Measurements from ENCODE around the gene CDH11. TPM values are rescaled to one million over a fixed set of nuclear protein-coding genes. Genes with fewer than 3 reads are reported as not detected.

Gene CDH11
- total and polyA plus RNA-seq, 2 of the 4 experiments (the other 2 are of a cell fraction): 266 to 601 TPM

- intact Hi-C loops (cut with micrococcal nuclease) (no loop called here), dilution Hi-C loops (cut with HindIII; ENCODE audit: low sequenced_read_pairs, unreplicated experiment) (no loop called here), in situ Hi-C loops (cut with MboI; ENCODE audit: low sequenced_read_pairs) (no loop called here)
- ChIA-PET POLR2A (ENCODE audit: unreplicated experiment) (no interaction called here), CTCF (interaction anchor here (0.6 to 0.7 kb wide), 2 partner anchors 97 to 596 kb away, joined by 3 to 5 read pairs; no protein-coding TSS in a partner anchor)
- H2AK9ac ChIP-seq (replicated peaks; ENCODE audit: low read depth, low read length, poor library complexity): no peak overlapping the region
- H2BK5ac ChIP-seq (ENCODE audit: low read depth, low read length, poor library complexity, severe bottlenecking): no peak overlapping the region
- H3K14ac ChIP-seq (replicated peaks; ENCODE audit: low read depth, low read length): no peak overlapping the region
- no peaks in the 10 kb centered on the region for H3K9me3 ChIP-seq (ENCODE audit: control insufficient read depth, insufficient read depth, low read length)
- no CpG with 5 or more reads among the region's 2 CpGs for WGBS, 2 experiments (ENCODE audit: extremely low coverage in 2 of 2, insufficient read length in 1 of 2)
- H2BK120ac ChIP-seq (ENCODE audit: low read depth, low read length): no peak overlapping the region
- H2BK20ac ChIP-seq (ENCODE audit: low read depth, low read length): no peak overlapping the region
- peaks cover 24% of the 10 kb centered on the region for H3K36me3 ChIP-seq (ENCODE audit: control insufficient read depth, insufficient read depth, low read length)
- no peak overlapping the region for H3K4me2 ChIP-seq (ENCODE audit: low read depth, low read length)
- no peak overlapping the region for H3K9ac ChIP-seq (ENCODE audit: low read depth, low read length)
- H3K56ac ChIP-seq (ENCODE audit: extremely low read depth, insufficient read depth, low read length): no peak overlapping the region
- H4K91ac ChIP-seq (ENCODE audit: insufficient read depth, low read depth, low read length): no peak overlapping the region
- peaks cover 19% of the 10 kb centered on the region for H3K9me1 ChIP-seq (ENCODE audit: insufficient read depth, low read length)
- DNase-seq (peak; percentile 62), ATAC-seq (ENCODE audit: low read depth) (no peak)
- H3K4me3 ChIP-seq (ENCODE audit: insufficient read depth, low read depth, low read length): no peak overlapping the region
- no peak overlapping the region for H3K18ac ChIP-seq (ENCODE audit: low read depth, low read length)
- no peak overlapping the region for H4K5ac ChIP-seq (ENCODE audit: low read depth, low read length)
- H3K27me3 ChIP-seq (ENCODE audit: control insufficient read depth, insufficient read depth, low read length): no peaks in the 10 kb centered on the region
- no peak overlapping the region for H2BK15ac ChIP-seq (ENCODE audit: low read depth, low read length)
- H3K4me1 ChIP-seq (ENCODE audit: control insufficient read depth, insufficient read depth, low read length): peaks cover 11% of the 10 kb centered on the region
- H2AK5ac ChIP-seq (ENCODE audit: low read depth, low read length): no peak overlapping the region
- H4K20me1 ChIP-seq (ENCODE audit: insufficient read depth, low read length): peaks cover 77% of the 10 kb centered on the region
- H4K8ac ChIP-seq (ENCODE audit: low read depth in 2 of 2, low read length in 2 of 2): no peak overlapping the region
- H2AFZ ChIP-seq (replicated peaks; ENCODE audit: low read length, poor library complexity): no peak overlapping the region
- no peak overlapping the region for H3K27ac ChIP-seq (ENCODE audit: insufficient read depth, low read length)
- BruUV-seq (replicated peaks): no TSS peak
- no peak overlapping the region for H3K23ac ChIP-seq (ENCODE audit: low read depth, low read length)
- peaks cover 56 to 88% of the 10 kb centered on the region in 2 experiments for H3K79me1 ChIP-seq (ENCODE audit: low read depth in 1 of 2, low read length in 2 of 2)
- TF ChIP-seq ELK1 (IDR thresholded peaks at IDR 0.05; ENCODE audit: borderline replicate concordance, low read depth, low read length) (no peak), RAD21 (IDR thresholded peaks at IDR 0.05; ENCODE audit: low read length) (no peak), CHD1 (IDR thresholded peaks at IDR 0.05; ENCODE audit: low read depth, low read length) (no peak), NFE2L2 (IDR thresholded peaks at IDR 0.05; ENCODE audit: low read depth, low read length) (no peak), RFX5 (IDR thresholded peaks at IDR 0.05; ENCODE audit: low read depth, low read length) (no peak), MAFK (IDR thresholded peaks at IDR 0.05; ENCODE audit: low read depth, low read length) (no peak), BHLHE40 (IDR thresholded peaks at IDR 0.05; ENCODE audit: low read depth, low read length) (no peak), RCOR1 (IDR thresholded peaks at IDR 0.05; ENCODE audit: insufficient replicate concordance, low read length) (no peak), MXI1 (IDR thresholded peaks at IDR 0.05; ENCODE audit: borderline replicate concordance, low read depth, low read length) (no peak), USF2 (IDR thresholded peaks at IDR 0.05; ENCODE audit: low read depth, low read length) (no peak), POLR2A (IDR thresholded peaks at IDR 0.05; ENCODE audit: low read depth, low read length) (no peak)
- TF ChIP-seq, protein P1, sequence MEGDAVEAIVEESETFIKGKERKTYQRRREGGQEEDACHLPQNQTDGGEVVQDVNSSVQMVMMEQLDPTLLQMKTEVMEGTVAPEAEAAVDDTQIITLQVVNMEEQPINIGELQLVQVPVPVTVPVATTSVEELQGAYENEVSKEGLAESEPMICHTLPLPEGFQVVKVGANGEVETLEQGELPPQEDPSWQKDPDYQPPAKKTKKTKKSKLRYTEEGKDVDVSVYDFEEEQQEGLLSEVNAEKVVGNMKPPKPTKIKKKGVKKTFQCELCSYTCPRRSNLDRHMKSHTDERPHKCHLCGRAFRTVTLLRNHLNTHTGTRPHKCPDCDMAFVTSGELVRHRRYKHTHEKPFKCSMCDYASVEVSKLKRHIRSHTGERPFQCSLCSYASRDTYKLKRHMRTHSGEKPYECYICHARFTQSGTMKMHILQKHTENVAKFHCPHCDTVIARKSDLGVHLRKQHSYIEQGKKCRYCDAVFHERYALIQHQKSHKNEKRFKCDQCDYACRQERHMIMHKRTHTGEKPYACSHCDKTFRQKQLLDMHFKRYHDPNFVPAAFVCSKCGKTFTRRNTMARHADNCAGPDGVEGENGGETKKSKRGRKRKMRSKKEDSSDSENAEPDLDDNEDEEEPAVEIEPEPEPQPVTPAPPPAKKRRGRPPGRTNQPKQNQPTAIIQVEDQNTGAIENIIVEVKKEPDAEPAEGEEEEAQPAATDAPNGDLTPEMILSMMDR (conservative IDR thresholded peaks at IDR 0.05; ENCODE audit: low read depth, low read length): no peak
- H3K4ac ChIP-seq (ENCODE audit: low read depth, low read length): no peak overlapping the region
Observed at GRCh38 chr16:65032387-65032786, 89.5 kb downstream of the CDH11 start.
